HG03565 (cell line): ENCODE measurements around the gene SDK1.
"Not testable (repeated sequence)": the region's sequence is repeated elsewhere in the genome, so short reads cannot be mapped to it uniquely, and the experiment has no call there.

Experiments used
- ATAC-seq: cut with Tn5 transposase; IDR thresholded peaks from one replicate; pipeline ENCODE4 v1.9.1; 2021; ENCODE audit warnings: mild to moderate bottlenecking, moderate library complexity; ENCODE audit not compliant: unreplicated experiment

Gene SDK1

GRCh38 chr7:4202954-4203353 lies 901.9 kb downstream of the SDK1 start:
- no peak for ATAC-seq

- no peak for ATAC-seq
These were observed 902.8 kb downstream of the SDK1 start for GRCh38 chr7:4203626-4204512.

GRCh38 chr7:4204513-4205165 lies 903.6 kb downstream of the SDK1 start:
- no peak for ATAC-seq

- ATAC-seq: no peak
These were observed 904.8 kb downstream of the SDK1 start for GRCh38 chr7:4205828-4206227.

- ATAC-seq: no peak
These were observed 906.0 kb downstream of the SDK1 start for GRCh38 chr7:4207011-4207410.

GRCh38 chr7:4208086-4208485 lies 907.0 kb downstream of the SDK1 start:
- no peak for ATAC-seq

GRCh38 chr7:4208586-4208985 lies 907.5 kb downstream of the SDK1 start:
- ATAC-seq: no peak

GRCh38 chr7:4209126-4209525 lies 908.1 kb downstream of the SDK1 start:
- no peak for ATAC-seq

- ATAC-seq: no peak
These were observed 908.9 kb downstream of the SDK1 start for GRCh38 chr7:4209966-4210365.

- ATAC-seq: no peak
These were observed 909.8 kb downstream of the SDK1 start for GRCh38 chr7:4210821-4211220.

GRCh38 chr7:4211261-4211660 lies 910.2 kb downstream of the SDK1 start:
- no peak for ATAC-seq

- ATAC-seq: no peak
These were observed 911.3 kb downstream of the SDK1 start for GRCh38 chr7:4212376-4212775.

GRCh38 chr7:4214291-4215155 lies 913.5 kb downstream of the SDK1 start:
- ATAC-seq: no peak

- no peak for ATAC-seq
These were observed 914.2 kb downstream of the SDK1 start for GRCh38 chr7:4215176-4215720.

- ATAC-seq: no peak
These were observed 915.0 kb downstream of the SDK1 start for GRCh38 chr7:4216016-4216415.

GRCh38 chr7:4217126-4217660 lies 916.1 kb downstream of the SDK1 start:
- ATAC-seq: not testable (repeated sequence)

- no peak for ATAC-seq
These were observed 917.4 kb downstream of the SDK1 start for GRCh38 chr7:4218481-4218880.

- no peak for ATAC-seq
These were observed 919.0 kb downstream of the SDK1 start for GRCh38 chr7:4220011-4220410.

- no peak for ATAC-seq
These were observed 920.0 kb downstream of the SDK1 start for GRCh38 chr7:4221043-4221442.

- ATAC-seq: no peak
These were observed 921.6 kb downstream of the SDK1 start for GRCh38 chr7:4222676-4223075.

- ATAC-seq: no peak
These were observed 924.3 kb downstream of the SDK1 start for GRCh38 chr7:4225361-4225771.
